ENCODE data around the gene IRF2BP2.

- TF ChIP-seq POLR2AphosphoS5 (IDR thresholded peaks at IDR 0.05; ENCODE audit: low read depth, low read length) (no peak), POLR2A (IDR thresholded peaks at IDR 0.05; ENCODE audit: low read depth, low read length) (no peak), TAF1 (IDR thresholded peaks at IDR 0.05; ENCODE audit: borderline replicate concordance, low read depth, low read length) (no peak)
These were observed 10.9 kb downstream of the IRF2BP2 start for GRCh38 chr1:234598974-234599616.
